ENCODE results near the gene CCDC124. TPM values are rescaled to one million over a fixed set of nuclear protein-coding genes. Genes with fewer than 3 reads are reported as not detected.
"Not testable (repeated sequence)": the region's sequence is repeated elsewhere in the genome, so short reads cannot be mapped to it uniquely, and the experiment has no call there.

Gene CCDC124
- total RNA-seq, 1 donor from 2014 or later = 77.4 TPM

DNA sequence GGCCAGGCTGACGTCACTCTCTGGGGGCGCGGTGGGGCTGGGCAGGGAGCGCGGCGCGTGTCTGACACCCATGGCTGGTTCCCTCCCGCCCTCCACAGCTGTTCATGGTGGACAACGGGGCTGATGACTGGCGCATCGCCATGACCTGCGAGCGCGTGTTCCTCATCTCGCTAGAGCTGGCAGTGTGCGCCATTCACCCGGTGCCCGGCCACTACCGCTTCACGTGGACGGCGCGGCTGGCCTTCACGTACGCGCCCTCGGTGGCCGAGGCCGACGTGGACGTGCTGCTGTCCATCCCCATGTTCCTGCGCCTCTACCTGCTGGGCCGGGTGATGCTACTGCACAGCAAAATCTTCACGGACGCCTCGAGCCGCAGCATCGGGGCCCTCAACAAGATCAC is 48.8 kb downstream of the CCDC124 start:
- TF ChIP-seq, protein P1, sequence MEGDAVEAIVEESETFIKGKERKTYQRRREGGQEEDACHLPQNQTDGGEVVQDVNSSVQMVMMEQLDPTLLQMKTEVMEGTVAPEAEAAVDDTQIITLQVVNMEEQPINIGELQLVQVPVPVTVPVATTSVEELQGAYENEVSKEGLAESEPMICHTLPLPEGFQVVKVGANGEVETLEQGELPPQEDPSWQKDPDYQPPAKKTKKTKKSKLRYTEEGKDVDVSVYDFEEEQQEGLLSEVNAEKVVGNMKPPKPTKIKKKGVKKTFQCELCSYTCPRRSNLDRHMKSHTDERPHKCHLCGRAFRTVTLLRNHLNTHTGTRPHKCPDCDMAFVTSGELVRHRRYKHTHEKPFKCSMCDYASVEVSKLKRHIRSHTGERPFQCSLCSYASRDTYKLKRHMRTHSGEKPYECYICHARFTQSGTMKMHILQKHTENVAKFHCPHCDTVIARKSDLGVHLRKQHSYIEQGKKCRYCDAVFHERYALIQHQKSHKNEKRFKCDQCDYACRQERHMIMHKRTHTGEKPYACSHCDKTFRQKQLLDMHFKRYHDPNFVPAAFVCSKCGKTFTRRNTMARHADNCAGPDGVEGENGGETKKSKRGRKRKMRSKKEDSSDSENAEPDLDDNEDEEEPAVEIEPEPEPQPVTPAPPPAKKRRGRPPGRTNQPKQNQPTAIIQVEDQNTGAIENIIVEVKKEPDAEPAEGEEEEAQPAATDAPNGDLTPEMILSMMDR (IDR thresholded peaks at IDR 0.05) = no peak
- DNase-seq (ENCODE audit: low spot score) = no peak
- Mint-ChIP-seq H3K36me3 (ENCODE audit: low read depth) (no peaks in the 10 kb centered on the region), H3K4me1 (ENCODE audit: low read depth) (no peaks in the 10 kb centered on the region), H3K27ac (ENCODE audit: unreplicated experiment) (no peak overlapping the region), H3K9me3 (ENCODE audit: low read depth) (no peaks in the 10 kb centered on the region), H3K4me3 (ENCODE audit: unreplicated experiment) (no peak overlapping the region), H3K27me3 (ENCODE audit: low read depth) (peaks cover 4% of the 10 kb centered on the region)

DNA sequence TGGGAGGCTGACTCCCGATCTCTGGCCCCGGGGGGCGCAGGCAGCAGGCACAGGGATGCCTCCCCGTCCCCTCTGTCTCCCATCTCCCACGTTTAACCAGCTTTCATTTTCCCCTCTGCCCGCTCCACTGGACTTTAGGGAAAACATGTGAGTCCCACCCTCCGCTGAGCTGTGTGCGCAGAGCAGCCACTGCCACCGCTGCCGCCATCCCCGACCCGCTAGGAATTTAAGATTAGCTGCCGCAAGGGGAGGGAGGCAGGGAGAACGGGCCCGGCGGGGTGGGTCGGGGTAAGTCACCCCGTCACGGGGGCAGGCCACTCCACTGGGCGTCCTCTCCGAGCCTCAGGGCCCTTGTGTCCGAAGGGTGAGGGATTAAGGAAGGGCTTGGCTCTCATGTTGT is 49.6 kb downstream of the CCDC124 start:
- DNase-seq (ENCODE audit: low spot score) = no peak
- Mint-ChIP-seq H3K27me3 (ENCODE audit: low read depth) (peaks cover 4% of the 10 kb centered on the region), H3K27ac (ENCODE audit: unreplicated experiment) (no peak overlapping the region), H3K4me3 (ENCODE audit: unreplicated experiment) (no peak overlapping the region), H3K9me3 (ENCODE audit: low read depth) (no peaks in the 10 kb centered on the region), H3K4me1 (ENCODE audit: low read depth) (no peaks in the 10 kb centered on the region), H3K36me3 (ENCODE audit: low read depth) (no peaks in the 10 kb centered on the region)
- TF ChIP-seq, protein P1 (IDR thresholded peaks at IDR 0.05) = no peak

DNA sequence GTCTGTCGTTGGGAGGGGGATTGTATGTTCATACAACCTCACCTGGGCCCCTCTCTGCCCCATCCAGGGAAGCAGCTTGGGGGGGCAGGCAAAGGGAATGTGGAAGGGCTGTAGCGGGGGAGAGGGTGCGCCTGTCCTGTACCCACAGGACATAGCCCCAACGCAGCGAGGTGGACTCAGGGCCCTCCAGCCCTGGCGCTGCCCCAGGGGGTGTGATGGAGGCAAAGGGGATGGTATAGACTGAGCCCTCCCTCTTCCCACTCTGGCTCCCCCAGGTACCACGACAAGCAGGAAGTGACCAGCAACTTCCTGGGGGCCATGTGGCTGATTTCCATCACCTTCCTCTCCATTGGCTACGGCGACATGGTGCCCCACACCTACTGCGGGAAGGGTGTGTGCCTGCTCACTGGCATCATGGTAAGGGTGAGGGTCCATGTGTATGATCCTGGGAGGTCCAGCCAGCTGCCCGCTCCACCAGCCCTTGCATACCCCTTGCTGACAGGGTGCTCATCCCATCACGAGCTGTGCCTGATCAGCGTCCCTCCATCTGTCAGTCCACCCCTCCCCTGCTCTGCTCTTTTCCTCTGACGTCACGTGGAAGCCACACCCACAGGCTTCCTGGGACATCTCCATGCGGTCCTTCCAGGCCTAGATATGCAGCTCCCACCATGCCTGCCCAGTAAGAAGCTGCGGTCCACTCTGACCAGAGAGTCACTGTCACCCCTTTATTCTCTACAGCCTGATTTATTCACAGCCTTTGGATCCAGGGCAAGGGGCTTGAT is 52.4 kb downstream of the CCDC124 start:
- Mint-ChIP-seq H3K4me1 (ENCODE audit: low read depth) (no peaks in the 10 kb centered on the region), H3K36me3 (ENCODE audit: low read depth) (no peaks in the 10 kb centered on the region), H3K4me3 (ENCODE audit: unreplicated experiment) (no peak overlapping the region), H3K27me3 (ENCODE audit: low read depth) (peaks cover 2% of the 10 kb centered on the region), H3K27ac (ENCODE audit: unreplicated experiment) (no peak overlapping the region), H3K9me3 (ENCODE audit: low read depth) (no peaks in the 10 kb centered on the region)
- no peak for DNase-seq (ENCODE audit: low spot score)
- TF ChIP-seq, protein P1 (IDR thresholded peaks at IDR 0.05) = no peak

DNA sequence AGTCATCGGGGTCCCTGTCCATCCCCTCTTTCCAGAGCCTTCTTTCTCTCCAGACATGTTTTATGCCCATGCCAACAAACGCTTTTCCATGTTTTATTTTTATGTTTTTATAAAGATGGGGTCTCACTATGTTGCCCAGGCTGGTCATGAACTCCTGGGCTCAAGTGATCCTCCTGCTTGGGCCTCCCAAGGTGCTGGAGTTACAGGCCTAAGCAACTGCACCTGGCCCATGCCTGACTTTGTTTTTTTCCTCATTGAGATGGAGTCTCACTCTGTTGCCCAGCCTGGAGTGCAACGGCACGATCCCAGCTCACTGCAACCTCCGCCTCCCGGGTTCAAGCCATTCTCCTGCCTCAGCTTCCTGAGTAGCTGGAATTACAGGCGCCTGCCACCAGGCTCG is 53.8 kb downstream of the CCDC124 start:
- not testable (repeated sequence) for H3K36me3 Mint-ChIP-seq (ENCODE audit: low read depth); H3K27ac Mint-ChIP-seq (ENCODE audit: unreplicated experiment); H3K4me1 Mint-ChIP-seq (ENCODE audit: low read depth); H3K27me3 Mint-ChIP-seq (ENCODE audit: low read depth); H3K4me3 Mint-ChIP-seq (ENCODE audit: unreplicated experiment); H3K9me3 Mint-ChIP-seq (ENCODE audit: low read depth); DNase-seq (ENCODE audit: low spot score)

DNA sequence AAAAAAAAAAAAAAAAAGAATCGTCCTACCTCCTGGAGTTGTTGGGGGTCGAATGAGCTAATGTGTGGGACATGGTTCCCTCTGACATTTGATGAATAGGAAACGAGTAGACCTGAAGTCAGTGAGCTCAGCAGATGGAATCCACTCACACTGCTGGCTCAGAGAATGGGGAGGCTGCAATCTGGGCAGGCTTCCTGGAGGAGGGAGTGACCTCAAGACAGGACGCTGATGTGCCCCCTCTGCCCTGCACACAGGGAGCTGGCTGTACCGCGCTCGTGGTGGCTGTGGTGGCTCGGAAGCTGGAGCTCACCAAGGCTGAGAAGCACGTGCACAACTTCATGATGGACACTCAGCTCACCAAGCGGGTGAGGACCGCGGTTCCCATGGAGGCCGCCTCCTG is 55.3 kb downstream of the CCDC124 start:
- Mint-ChIP-seq H3K4me3 (ENCODE audit: unreplicated experiment) (no peak overlapping the region), H3K27me3 (ENCODE audit: low read depth) (no peaks in the 10 kb centered on the region), H3K36me3 (ENCODE audit: low read depth) (no peaks in the 10 kb centered on the region), H3K9me3 (ENCODE audit: low read depth) (no peaks in the 10 kb centered on the region), H3K27ac (ENCODE audit: unreplicated experiment) (no peak overlapping the region), H3K4me1 (ENCODE audit: low read depth) (no peaks in the 10 kb centered on the region)
- TF ChIP-seq, protein P1 (IDR thresholded peaks at IDR 0.05) = no peak
- no peak for DNase-seq (ENCODE audit: low spot score)
